Measurements from ENCODE around the gene TAGLN.

The TAGLN gene

DNA sequence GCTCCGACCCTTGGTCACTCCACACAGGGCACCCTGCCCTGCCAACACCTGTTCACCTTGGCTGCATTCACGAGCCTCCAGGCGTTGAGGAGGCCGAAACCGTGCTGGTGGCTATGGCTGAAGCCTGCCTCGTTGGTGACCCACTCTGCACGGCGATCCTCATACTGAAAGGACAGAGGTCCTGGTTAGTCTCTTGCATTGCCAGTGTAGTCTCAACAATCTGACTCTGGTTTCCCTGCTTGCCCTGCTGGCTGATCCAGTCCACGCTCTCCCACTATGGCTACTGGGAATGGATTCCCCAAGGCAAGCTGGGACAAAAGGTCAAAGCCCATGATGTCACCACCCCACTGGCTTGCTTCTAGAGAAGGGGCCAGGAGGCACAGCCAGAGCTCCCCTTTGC, 19.8 kb downstream of the TAGLN start:
- TF ChIP-seq, protein P1, sequence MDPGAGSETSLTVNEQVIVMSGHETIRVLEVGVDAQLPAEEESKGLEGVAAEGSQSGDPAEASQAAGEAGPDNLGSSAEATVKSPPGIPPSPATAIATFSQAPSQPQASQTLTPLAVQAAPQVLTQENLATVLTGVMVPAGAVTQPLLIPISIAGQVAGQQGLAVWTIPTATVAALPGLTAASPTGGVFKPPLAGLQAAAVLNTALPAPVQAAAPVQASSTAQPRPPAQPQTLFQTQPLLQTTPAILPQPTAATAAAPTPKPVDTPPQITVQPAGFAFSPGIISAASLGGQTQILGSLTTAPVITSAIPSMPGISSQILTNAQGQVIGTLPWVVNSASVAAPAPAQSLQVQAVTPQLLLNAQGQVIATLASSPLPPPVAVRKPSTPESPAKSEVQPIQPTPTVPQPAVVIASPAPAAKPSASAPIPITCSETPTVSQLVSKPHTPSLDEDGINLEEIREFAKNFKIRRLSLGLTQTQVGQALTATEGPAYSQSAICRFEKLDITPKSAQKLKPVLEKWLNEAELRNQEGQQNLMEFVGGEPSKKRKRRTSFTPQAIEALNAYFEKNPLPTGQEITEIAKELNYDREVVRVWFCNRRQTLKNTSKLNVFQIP (CRISPR knock-in tag; IDR thresholded peaks at IDR 0.05; ENCODE audit: borderline replicate concordance, low read depth): no peak
- no peak for TF ChIP-seq GLIS3 (CRISPR knock-in tag; IDR thresholded peaks at IDR 0.05)
- no peak for TF ChIP-seq ZNF565 (CRISPR knock-in tag; conservative IDR thresholded peaks at IDR 0.05; ENCODE audit: low read depth)
- no peak for TF ChIP-seq ARNTL (CRISPR knock-in tag; IDR thresholded peaks at IDR 0.05; ENCODE audit: borderline replicate concordance, low read depth)
- TF ChIP-seq, protein P2, sequence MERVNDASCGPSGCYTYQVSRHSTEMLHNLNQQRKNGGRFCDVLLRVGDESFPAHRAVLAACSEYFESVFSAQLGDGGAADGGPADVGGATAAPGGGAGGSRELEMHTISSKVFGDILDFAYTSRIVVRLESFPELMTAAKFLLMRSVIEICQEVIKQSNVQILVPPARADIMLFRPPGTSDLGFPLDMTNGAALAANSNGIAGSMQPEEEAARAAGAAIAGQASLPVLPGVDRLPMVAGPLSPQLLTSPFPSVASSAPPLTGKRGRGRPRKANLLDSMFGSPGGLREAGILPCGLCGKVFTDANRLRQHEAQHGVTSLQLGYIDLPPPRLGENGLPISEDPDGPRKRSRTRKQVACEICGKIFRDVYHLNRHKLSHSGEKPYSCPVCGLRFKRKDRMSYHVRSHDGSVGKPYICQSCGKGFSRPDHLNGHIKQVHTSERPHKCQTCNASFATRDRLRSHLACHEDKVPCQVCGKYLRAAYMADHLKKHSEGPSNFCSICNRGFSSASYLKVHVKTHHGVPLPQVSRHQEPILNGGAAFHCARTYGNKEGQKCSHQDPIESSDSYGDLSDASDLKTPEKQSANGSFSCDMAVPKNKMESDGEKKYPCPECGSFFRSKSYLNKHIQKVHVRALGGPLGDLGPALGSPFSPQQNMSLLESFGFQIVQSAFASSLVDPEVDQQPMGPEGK (CRISPR knock-in tag; IDR thresholded peaks at IDR 0.05; ENCODE audit: borderline replicate concordance): no peak
- no peak for TF ChIP-seq RARB (CRISPR knock-in tag; IDR thresholded peaks at IDR 0.05)
- no peak for TF ChIP-seq ZFP30 (CRISPR knock-in tag; IDR thresholded peaks at IDR 0.05)
- no peak for TF ChIP-seq CSDC2 (CRISPR knock-in tag; IDR thresholded peaks at IDR 0.05)
- TF ChIP-seq ZNF8 (CRISPR knock-in tag; IDR thresholded peaks at IDR 0.05): no peak
- TF ChIP-seq BACH2 (CRISPR knock-in tag; IDR thresholded peaks at IDR 0.05; ENCODE audit: borderline replicate concordance): no peak
- no peak for TF ChIP-seq ISL1 (CRISPR knock-in tag; IDR thresholded peaks at IDR 0.05)
- ATAC-seq: no peak

DNA sequence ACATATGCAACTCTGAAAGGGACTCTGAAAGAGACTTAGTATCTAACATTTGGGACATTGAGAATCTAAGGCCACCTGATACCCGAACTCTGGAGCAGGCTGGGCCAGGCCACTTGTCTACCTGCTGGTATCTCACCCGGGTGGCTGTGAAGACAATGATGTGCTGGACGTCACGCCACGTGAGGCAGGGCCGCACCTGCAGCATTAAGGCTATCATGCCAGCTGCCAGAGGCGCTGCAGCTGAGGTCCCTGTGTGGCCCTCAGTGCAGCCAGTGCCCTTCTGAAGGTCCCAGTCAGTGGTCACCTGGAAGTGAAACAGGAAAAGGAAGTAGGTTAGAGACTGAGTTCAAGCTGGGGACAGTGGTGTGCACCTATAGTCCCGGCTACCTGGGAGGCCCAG, 20.3 kb downstream of the TAGLN start:
- ATAC-seq: no peak
- TF ChIP-seq, protein P3, sequence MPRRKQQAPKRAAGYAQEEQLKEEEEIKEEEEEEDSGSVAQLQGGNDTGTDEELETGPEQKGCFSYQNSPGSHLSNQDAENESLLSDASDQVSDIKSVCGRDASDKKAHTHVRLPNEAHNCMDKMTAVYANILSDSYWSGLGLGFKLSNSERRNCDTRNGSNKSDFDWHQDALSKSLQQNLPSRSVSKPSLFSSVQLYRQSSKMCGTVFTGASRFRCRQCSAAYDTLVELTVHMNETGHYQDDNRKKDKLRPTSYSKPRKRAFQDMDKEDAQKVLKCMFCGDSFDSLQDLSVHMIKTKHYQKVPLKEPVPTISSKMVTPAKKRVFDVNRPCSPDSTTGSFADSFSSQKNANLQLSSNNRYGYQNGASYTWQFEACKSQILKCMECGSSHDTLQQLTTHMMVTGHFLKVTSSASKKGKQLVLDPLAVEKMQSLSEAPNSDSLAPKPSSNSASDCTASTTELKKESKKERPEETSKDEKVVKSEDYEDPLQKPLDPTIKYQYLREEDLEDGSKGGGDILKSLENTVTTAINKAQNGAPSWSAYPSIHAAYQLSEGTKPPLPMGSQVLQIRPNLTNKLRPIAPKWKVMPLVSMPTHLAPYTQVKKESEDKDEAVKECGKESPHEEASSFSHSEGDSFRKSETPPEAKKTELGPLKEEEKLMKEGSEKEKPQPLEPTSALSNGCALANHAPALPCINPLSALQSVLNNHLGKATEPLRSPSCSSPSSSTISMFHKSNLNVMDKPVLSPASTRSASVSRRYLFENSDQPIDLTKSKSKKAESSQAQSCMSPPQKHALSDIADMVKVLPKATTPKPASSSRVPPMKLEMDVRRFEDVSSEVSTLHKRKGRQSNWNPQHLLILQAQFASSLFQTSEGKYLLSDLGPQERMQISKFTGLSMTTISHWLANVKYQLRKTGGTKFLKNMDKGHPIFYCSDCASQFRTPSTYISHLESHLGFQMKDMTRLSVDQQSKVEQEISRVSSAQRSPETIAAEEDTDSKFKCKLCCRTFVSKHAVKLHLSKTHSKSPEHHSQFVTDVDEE (CRISPR knock-in tag; IDR thresholded peaks at IDR 0.05): no peak
- TF ChIP-seq TOX (CRISPR knock-in tag; IDR thresholded peaks at IDR 0.05; ENCODE audit: borderline replicate concordance) (no peak), GLIS3 (CRISPR knock-in tag; IDR thresholded peaks at IDR 0.05) (no peak), TCF4 (CRISPR knock-in tag; IDR thresholded peaks at IDR 0.05; ENCODE audit: borderline replicate concordance) (no peak), ZFP3 (CRISPR knock-in tag; IDR thresholded peaks at IDR 0.05) (no peak), RARB (CRISPR knock-in tag; IDR thresholded peaks at IDR 0.05) (no peak), ESRRG (CRISPR knock-in tag; IDR thresholded peaks at IDR 0.05) (no peak), ZNF70 (CRISPR knock-in tag; IDR thresholded peaks at IDR 0.05) (no peak), ZC3H10 (CRISPR knock-in tag; IDR thresholded peaks at IDR 0.05) (no peak), CSDC2 (CRISPR knock-in tag; IDR thresholded peaks at IDR 0.05) (no peak), ZFP30 (CRISPR knock-in tag; IDR thresholded peaks at IDR 0.05) (no peak), ZNF8 (CRISPR knock-in tag; IDR thresholded peaks at IDR 0.05) (no peak), OSR1 (CRISPR knock-in tag; IDR thresholded peaks at IDR 0.05) (no peak), ISL1 (CRISPR knock-in tag; IDR thresholded peaks at IDR 0.05) (no peak)
- TF ChIP-seq, protein P2 (CRISPR knock-in tag; IDR thresholded peaks at IDR 0.05; ENCODE audit: borderline replicate concordance): no peak
- TF ChIP-seq, protein P1 (CRISPR knock-in tag; IDR thresholded peaks at IDR 0.05; ENCODE audit: borderline replicate concordance, low read depth): no peak
- TF ChIP-seq, protein P4, sequence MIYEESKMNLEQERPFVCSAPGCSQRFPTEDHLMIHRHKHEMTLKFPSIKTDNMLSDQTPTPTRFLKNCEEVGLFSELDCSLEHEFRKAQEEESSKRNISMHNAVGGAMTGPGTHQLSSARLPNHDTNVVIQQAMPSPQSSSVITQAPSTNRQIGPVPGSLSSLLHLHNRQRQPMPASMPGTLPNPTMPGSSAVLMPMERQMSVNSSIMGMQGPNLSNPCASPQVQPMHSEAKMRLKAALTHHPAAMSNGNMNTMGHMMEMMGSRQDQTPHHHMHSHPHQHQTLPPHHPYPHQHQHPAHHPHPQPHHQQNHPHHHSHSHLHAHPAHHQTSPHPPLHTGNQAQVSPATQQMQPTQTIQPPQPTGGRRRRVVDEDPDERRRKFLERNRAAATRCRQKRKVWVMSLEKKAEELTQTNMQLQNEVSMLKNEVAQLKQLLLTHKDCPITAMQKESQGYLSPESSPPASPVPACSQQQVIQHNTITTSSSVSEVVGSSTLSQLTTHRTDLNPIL (CRISPR knock-in tag; IDR thresholded peaks at IDR 0.05; ENCODE audit: low read depth): no peak
